Medulla oblongata (tissue), 1 donor: ENCODE results near the gene TPRA1.
A peak's percentile ranks its signal among the peaks of the same experiment; 100 is the strongest.

Experiments
- DNase-seq: peaks from one replicate; pipeline ENCODE4 v3.0.0-alpha.2; 2015; ENCODE audit errors: extremely low spot score

Gene TPRA1

DNA sequence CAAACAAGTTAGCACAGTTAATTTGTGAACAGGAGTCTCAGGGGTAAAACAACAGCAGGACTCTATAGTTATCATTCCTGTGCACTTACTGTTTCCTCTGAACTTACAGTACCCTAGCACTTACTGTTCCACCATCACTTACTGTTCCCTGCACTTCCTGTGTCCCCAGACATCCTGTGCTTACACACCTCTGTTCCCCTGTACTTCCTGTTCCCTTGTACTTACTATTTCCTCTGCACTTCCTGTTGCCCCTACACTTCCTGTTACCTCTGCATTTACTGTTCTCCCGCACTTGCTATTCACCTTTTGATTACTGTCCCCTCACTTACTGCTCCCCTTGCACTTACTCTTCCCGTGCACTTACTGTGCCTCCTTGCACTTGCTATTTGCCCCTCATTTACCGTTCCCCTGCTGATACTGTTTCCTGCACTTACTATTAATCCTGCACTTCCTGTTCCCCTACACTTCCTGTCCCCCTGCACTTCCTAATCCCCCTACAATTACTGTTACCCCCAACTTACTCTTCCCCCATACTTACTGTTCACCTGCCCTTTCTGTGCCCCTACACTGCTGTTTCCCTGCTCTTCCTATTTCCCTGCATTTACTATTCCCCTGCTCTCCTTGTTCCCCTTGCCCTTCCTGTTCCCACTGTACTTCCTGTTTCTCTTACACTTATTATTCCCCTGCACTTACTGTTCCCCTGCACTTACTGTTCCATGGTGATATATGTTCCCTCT is 30.3 kb downstream of the TPRA1 start:
- DNase-seq: no peak

DNA sequence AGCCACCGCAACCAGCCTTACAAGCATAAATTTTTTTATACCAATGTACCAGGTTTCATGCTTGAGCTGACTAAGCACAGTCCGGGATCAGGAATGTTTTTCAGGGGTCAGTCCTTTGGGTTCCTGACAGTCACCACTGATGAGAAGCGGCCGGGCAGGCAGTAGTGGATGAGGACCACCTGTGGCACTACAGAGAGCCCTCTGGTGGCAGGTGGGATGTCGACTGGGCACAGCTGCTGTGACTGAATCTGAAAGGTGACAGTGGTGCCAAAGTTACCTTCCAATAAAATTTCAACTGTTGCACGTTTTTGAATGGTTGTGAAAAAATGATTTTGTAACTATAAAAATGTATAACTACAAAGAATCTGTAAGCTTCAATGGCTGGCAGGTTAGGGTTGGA is 34.0 kb downstream of the TPRA1 start:
- DNase-seq: no peak

DNA sequence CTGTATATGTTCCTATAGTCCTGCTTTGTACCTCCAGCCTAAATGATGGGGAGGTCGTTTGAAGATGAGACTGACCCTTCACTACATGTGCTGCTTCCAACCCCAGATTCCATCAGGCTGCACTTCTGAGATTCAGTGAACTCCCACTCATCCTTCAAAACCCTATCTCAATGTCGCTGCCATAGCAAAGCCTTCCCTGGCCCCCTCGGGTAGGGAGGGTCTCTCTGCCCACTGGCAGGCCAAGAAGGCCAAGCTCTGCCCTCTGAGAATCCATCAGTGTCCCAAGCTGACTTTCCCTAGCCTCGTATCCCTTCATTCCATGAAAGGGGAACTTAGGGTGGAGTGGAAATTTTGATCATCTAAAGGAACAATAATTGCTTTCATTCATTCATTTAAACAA is 35.4 kb downstream of the TPRA1 start:
- DNase-seq: no peak

DNA sequence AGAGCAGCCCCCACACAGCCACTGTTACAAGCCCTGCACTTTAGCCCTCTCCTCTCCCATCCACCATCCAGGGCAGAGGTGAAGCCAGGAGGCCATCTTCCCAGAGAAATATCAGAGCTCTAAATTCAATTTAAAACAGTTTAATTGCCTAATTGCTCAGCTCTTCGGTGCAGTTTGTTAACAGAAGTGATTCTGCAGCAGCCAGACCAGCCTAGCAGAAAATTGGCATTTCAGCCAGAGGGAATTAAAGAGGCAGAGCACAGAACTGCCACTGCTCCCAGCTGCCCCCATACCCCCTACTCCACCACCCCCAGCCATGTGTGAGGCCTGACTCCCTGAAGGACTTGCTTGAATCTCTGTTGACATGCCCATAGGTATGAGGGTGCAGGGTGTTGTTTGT is 38.5 kb downstream of the TPRA1 start:
- DNase-seq: no peak

DNA sequence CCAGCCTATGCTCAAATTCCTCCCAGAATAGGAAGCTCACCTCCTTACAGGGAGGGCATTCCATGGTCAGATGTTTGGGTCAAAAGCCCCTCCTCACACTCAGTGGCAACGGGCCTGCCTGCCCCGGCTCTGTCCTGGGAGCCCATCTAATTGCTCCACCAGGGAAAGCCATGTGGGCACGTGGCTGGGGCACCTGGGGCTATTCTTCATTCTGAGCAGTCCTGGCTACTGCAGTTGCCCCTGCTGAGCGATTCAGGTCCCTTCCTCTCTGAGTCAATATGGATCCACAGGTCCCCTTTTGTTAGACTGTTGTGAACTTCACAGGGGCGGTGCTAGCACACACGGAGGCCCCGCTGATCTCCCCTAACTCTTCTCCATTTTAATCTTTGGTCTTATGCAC is 39.4 kb downstream of the TPRA1 start:
- DNase-seq: no peak

DNA sequence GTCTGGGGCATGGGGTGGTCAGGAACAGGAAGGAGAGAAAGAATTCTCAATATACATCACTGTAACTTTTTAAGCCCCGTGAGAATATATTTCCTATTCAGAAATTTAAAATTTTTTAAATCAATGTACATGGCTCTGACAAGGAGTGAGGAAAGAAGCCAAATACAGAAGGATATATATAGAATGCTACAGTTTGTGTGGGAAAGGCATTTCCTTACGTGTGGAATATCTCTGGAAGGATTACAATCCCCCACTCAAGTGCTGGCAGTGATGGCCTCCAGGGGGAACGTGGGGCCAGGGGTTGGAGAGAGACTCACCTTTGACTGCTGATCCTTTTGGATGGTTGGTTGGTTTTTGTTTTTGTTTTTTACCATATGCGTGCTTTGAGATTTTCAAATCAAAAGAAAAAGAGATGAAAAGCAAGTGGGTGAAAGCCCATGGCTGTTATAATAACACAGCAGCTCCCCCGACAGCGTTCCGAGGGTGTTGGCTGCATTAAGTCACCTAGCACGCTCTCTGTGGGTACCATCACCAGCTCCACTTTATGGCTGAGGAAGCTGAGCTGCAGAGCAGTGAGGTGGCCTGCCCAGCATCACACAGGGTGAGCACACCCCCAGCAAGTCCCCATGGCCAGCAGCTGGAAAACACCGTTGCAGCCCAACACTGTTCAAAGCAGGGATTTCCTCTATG is 39.9 kb downstream of the TPRA1 start:
- no peak for DNase-seq

DNA sequence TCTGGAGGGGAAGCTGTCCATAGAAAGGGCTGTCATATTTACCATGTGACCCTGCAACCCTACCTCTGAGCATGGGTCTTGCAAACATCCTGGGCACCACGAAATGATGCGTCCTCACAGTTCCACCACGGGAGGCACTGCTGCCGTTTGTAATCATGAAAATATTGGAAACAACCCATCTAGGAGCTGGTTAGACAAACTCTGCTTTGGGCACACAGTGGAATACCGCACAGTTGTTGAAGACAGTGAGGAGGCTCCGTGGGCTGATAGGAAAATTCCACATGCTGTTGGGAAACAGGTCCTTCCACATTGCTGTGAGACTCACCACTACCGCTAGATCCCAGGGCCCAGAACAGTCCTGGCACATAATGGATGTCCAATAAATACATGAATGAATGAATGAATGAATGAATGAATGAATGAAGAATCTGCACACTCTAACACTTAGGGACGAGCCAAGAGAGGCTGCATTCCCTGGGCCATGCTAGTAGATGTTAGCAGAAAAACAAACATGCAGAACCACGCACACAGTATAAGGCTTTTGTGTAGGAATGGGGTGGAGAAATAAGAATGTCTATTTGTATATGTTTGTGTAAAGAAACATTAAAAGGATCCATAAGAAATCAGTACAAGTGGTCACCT is 40.6 kb downstream of the TPRA1 start:
- no peak for DNase-seq

DNA sequence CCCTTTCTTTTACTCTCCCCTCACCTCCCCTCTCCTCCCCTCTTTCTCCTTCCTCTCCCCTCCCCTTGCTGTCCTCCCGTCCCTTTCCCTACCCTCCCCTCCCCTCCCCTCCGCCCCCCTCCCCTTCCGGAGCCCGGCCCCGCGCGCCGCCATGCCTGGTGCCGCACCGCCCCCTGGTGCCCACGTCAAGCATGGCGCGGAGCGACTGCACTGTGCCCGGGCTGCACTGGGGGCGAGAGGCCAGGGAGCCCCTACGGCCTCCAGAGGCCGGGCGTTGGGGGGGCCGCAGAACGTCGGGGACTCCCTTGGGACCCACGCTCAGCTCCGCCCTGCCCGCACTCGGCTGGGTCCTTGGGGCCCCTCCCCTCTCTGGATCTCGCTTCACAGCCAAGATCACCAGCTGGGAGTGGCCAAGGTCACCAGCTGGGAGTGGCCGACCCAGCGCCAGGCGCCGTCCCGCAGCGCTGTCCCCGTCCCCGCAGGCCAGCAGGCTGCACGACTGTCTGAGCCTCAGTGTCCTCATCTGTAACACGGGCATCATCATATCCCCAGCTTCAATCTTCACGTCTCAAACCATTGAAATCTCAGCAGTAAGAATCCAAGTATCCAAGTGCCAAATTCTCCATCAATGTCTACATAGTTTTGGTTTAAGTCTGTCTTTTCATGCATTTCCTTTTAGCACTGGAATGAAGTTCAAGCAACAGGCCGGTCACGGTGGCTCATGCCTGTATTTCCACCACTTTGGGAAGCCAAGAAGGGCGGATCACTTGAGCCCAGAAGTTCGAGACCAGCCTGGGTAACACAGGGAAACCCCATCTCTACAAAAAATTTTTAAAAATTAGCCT is 42.5 kb downstream of the TPRA1 start:
- DNase-seq: peak; percentile 65

DNA sequence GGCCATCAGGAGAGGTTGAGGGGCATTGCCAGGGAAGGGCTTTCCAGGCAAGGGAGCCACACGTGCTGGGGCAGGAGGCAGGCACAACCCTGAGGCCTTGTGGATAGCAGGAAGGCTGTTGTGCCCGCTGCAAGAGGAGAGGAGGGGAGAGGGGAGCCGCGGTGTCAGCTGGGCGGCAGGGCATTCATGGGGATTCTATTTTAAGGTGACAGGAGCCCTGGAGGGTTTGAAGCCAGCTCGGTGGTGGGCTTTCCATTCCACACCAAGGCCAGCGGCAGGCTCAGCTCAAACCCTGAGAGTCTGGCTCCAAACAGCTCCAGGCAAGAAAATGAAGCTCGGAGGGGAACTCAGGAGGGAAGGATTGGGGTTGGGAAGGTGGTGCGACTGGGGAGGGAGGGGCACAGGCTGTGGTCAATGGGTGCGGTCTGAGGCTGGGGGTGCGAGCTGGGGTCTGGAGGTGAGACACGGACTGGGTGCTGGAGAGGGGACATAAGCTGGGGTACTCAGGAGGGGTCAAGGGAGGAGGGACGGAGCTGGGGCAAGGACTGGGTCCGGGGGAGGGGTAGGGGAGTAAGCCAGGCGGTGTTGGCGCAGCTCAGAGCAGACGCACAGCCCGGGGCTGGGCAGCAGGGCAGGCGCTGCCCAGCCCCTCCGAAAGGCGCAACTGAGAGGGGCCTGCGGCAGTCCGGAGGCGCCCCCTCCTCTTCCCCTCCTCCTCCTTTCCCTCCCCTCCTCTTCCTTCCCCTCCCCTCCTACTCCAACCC is 43.4 kb downstream of the TPRA1 start:
- DNase-seq: peak; percentile 4

DNA sequence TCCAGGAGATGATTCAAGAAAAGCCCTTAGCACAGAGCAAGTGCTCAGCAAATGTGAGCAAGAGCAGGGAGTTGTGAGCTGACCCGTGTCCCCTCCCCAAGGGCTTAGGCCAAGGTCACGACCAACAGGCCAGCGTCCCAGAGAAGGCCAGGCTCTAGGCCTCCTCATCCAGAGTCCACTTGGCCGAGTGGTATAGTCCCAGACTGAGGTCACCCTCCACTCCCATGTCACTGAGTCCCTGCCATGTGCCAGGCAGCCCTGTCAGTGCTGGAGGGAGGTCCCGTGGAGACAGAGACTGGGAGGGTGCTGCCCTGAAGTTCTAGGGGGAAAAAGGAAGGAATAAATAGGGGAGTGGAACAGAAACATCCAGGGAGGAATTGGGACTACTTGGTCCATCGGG is 44.0 kb downstream of the TPRA1 start:
- DNase-seq: peak; percentile 3

DNA sequence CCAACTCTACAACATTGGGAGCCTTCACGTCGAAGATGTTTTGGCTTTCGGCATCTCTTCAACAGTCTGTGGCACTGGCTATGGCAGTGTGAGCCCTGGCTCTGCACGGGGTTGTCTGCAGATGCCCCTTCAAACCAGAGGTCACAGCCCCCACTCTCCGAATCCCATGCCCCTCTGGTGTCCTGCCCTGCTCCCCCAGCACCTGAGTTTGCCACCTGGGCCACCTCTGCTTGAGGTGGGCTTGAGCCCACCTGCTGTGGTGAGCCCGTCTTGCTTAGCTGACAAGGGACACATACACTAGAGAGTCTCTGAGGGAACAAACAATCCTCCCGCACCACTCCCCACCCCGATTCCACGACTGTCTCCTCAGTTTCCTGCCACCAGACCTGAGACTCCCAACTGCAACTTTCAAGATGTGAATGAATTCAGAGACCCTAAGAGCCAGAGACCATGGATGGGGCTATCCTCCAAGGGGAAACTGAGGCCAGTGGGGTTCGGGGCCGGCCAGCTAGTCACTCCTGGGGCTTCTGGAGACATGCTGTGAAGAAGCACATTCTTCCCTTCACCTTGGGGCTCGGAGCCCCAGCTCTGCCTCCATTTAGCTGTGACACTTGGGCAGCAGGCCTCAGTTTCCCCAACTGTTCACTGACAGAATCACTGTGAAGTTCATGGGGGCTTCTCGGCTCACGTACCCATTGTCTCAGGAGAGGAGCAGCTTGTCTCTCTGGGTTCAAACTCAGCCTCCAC is 44.6 kb downstream of the TPRA1 start:
- DNase-seq: no peak

DNA sequence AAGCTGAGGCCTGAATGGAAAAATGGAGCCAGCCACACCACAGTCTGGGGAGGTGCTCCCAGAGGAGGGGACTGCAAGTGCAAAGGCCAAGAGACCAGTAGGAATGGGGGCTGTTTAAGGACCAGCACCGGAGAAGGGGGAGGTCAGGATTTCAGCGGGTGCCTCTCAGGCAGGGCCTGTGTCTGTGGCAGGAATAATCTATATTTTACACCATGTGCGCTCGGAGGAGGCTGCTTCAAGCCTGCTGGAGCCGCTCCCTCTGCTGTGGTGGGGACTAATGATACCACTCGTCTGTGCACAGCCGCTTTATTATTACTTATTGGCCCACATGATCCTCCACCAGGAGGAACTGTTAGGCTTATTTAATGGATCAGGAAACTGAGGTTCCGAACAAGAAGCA is 45.3 kb downstream of the TPRA1 start:
- DNase-seq: no peak

DNA sequence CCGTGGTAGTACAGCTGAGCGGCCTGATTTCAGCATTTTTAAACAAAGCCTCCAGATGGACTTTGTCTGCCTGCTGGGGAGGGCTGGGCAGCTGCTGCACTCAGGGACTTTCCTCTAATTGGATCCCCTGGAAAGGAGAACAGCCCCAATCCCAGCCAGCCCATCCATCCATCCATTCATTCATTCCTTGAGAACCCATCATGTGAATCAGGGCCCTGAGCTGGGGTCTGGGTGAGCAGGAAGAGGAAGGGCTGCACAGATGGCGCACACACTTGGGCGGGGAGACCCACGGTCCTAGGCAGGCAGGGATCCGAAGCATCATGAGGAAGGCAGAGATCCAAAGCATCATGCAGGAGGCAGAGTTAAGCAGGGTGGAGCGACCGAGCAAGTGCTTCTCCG is 45.7 kb downstream of the TPRA1 start:
- no peak for DNase-seq

DNA sequence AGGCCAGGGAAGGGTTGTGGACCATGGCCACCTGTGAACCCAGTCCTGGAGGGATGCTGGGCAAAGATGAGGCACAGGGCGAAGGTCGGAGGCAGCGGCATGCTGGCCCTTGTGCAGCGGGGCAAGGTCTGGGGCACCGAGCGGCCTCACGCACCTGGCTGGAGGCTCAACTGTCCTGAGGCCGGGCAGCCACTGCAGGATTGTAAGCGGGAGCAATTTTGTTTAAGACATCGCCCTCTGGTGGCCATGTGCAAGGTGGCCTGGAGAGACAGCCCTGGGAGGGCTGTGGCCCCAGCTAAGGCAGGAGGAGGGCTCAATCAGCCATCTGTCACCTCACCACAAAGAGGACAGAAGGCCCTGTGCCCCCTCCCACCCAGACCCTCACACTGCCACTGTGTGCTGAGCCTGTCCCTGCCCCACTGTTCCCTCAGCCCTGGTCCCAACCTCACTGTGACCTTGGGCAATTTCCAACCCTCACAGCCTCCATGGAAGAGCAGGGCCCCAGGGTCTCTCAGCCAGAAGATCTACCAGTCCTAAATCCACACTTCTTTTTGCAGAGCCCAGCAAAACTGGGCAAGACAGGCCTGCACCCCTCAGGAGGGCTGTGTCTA is 46.2 kb downstream of the TPRA1 start:
- peak; percentile 81 for DNase-seq

DNA sequence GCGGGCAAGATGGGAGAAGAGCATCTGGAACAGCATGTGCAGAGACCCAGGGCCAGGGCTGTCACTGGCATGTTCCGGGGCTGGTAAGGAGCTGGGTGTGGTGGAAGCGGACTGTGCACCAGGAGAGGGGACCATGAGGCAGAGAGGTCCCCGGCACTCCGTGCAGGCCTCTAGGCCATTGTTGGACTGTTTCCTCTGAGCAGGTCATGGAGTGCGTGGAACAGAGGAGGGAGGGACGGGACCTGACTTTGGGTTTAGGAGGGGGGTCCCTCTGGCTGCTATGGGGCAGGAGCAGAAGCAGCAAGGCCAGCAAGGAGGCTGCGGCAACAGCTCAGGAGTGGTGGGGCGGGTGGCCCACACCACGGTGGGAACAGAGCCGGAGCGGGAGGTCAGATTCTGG is 47.1 kb downstream of the TPRA1 start:
- DNase-seq: no peak

DNA sequence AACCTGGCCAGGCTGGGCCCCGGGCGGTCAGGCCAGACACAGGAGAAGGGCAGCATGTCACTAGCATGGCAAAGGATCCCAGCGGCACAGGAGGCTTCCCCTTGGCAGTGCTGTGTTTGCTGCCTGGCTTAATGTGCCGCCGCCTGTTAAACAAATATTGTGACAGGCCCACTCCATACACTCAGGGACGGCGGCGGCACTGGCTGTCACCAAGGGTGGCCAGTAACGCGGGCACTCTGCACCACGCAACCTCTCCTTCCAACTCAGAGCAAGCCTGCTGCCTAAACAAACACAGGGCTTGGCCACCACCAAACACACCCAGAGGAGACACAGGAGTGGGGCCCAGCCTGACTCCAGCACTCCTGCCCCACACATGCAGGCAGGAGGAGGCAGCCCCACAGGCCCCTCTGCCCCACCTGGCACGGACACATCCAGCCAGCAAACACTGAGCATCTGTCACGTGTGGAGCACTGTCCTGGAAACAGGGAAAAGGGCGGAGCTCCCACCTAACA is 48.0 kb downstream of the TPRA1 start:
- no peak for DNase-seq

DNA sequence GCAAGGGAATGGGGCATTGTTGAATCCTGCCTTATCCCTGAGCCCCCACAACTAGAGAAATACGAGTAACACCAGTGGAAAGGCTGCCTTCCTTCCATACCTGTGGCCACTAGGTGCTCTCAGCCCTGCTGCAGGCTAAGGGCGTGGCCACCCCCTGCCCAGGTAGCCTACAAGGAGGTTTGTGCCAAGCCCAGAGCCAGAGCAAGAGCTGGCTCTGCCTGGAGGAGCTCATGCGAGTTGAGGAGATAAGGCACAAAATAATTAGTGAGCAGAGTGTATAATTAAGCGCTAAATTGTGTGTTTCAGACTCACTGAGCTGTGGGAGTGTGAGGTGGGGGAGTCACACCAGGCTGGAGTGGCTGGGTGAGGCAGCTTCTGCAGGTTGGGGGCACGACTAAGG is 49.2 kb downstream of the TPRA1 start:
- no peak for DNase-seq

DNA sequence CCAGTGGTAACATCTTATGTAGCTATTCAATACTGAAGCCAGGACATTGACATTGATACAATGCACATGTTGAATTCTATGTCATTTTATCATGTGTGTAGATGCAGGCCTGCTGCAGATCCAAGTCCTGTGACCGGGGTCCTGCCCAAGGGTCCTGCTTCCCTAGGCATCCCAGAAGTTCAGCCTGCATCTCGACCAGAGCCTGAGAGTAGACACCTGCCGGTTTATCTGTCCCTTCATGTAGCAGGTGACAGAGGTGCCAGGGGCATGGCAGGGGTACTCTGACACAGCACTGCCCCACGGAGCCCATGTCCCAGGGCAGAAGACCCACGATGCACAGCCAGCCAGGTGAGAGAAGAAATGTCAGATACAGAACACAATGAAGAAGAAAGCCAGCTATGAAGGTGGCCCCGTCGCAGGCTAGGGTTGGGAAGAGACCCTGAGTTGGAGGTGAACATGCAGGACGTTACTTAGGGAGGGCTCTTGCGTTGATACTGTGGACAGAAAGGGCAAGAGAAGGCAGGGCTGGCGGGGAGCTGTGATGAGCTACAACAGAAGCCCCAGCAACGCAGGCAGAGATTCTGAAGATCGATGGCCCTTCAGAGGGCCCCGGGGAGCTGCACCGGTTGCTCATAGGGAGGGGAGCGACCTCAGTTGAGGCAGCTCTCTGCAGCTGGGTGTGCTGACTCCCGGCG is 51.0 kb downstream of the TPRA1 start:
- no peak for DNase-seq

DNA sequence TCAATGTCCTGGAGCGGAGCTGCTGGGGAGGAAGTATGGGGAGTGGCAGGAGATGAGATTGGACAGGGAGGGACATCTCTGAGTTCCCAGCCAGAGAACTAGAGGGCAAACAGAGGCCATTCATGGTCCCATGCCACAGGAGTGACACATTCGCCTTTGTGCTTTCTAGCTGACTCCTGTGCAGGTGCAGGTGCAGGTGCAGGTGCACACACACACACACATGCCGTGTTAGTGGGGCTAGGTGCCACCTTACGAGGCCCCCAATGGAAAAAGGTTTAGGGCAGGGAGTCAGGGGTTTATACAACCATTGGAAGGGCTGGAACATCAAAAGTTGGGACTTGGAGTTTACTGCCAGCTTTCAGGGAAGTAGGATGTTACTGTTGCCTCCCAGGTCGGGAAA is 52.0 kb downstream of the TPRA1 start:
- no peak for DNase-seq
